ENCODE data around the gene RAET1L.

DNA sequence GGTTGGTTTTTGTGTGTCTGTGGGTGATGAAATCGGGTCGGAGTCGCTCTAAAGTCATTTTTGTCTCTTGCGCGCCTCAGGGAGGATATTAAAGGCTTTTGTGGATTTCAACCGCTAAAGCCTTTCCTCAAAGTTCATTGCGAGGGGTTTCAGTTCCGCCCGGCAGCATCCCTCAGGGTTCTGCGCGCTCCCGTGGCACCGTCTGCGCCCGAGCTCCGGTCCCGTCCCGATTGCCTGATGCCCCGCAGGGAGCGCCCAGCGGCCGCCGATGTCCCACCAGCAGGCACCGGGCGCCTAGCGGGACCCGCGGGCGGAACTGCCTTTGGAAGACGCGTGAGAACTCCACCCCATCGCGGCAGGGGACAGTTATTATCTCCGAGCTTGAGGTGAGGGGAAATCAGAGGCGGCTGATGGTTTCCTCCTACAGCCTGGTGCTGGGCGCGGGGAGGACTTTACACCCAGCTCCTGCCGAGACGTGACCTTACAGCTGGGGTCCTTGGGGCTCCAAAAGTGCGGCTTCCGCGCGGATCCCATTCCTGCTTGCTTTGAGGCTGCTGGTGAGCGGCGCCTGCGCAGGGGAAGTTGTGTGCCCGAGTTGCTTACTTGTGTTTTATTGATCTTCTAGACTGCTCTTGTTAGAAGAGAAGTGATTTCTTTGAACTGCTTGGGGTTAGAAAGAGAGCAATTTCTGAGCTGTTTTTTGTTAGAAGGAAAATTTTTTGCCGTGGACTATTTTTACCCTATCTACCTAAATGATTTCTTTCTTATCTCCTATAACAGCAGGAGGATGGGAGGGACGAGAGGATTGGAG lies 34.5 kb downstream of the RAET1L start:
- TF ChIP-seq, protein P1, sequence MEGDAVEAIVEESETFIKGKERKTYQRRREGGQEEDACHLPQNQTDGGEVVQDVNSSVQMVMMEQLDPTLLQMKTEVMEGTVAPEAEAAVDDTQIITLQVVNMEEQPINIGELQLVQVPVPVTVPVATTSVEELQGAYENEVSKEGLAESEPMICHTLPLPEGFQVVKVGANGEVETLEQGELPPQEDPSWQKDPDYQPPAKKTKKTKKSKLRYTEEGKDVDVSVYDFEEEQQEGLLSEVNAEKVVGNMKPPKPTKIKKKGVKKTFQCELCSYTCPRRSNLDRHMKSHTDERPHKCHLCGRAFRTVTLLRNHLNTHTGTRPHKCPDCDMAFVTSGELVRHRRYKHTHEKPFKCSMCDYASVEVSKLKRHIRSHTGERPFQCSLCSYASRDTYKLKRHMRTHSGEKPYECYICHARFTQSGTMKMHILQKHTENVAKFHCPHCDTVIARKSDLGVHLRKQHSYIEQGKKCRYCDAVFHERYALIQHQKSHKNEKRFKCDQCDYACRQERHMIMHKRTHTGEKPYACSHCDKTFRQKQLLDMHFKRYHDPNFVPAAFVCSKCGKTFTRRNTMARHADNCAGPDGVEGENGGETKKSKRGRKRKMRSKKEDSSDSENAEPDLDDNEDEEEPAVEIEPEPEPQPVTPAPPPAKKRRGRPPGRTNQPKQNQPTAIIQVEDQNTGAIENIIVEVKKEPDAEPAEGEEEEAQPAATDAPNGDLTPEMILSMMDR (IDR thresholded peaks at IDR 0.05), result no peak
- TF ChIP-seq POLR2A (IDR thresholded peaks at IDR 0.05; ENCODE audit: low read depth), result no peak
- no peak for TF ChIP-seq EP300 (IDR thresholded peaks at IDR 0.05)
